Stomach (tissue), 9 donors: Measurements from ENCODE around the gene VPS18. TPM values are rescaled to one million over a fixed set of nuclear protein-coding genes. Genes with fewer than 3 reads are reported as not detected.
A peak's percentile ranks its signal among the peaks of the same experiment; 100 is the strongest.

Experiments
- DNase-seq, 2 donors: peaks; one replicate each; pipeline versions ENCODE4 v3.0.0 to v3.0.0-alpha.2; 2013 to 2019
- H3K27ac ChIP-seq, 5 donors: fragments of 200-600 bp in 4 of 5; sonication (generic) in 4 of 5; one replicate each; pipeline ENCODE4 v1.5.1; 2013 to 2019; ENCODE audit warnings: mild to moderate bottlenecking in 1 of 5, moderate library complexity in 1 of 5
- H3K27me3 ChIP-seq, 3 donors: fragments of 200-600 bp; sonication (generic); one replicate each; pipeline ENCODE4 v1.5.1; 2017 to 2019; ENCODE audit warnings: mixed run types in 1 of 3
- H3K36me3 ChIP-seq, 4 donors: fragments of 200-600 bp; sonication (generic); 1 replicate in 3 of 4; 2 replicates in 1 of 4; pipeline ENCODE4 v1.5.1; 2016 to 2019
- H3K4me1 ChIP-seq, 4 donors: fragments of 200-600 bp; sonication (generic); one replicate each; pipeline ENCODE4 v1.5.1; 2016 to 2019
- H3K4me3 ChIP-seq, 4 donors: fragments of 200-600 bp; sonication (generic) in 3 of 4; one replicate each; pipeline ENCODE4 v1.5.1; 2016 to 2019; ENCODE audit warnings: mild to moderate bottlenecking in 1 of 4
- H3K9me3 ChIP-seq, 4 donors: fragments of 200-600 bp; sonication (generic); one replicate each; pipeline ENCODE4 v1.5.1; 2016 to 2019
- CTCF ChIP-seq, 7 experiments: fragments of 450-650 bp in 4 of 7; fragments of 200-600 bp in 3 of 7; sonication (generic) in 3 of 7; IDR thresholded peaks; one replicate each; pipeline ENCODE4 v1.5.1; 2016 to 2019; ENCODE audit warnings: antibody characterized with exemption in 7 of 7, control low read depth in 2 of 7, mild to moderate bottlenecking in 1 of 7
- EP300 ChIP-seq: sonication (generic); formaldehyde crosslinking; IDR thresholded peaks from one replicate; pipeline ENCODE4 v1.6.1; 2017; ENCODE audit warnings: antibody characterized with exemption
- POLR2A ChIP-seq, 4 donors: fragments of 450-650 bp; IDR thresholded peaks; one replicate each; pipeline ENCODE4 v1.6.1; 2016; ENCODE audit warnings: antibody characterized with exemption in 4 of 4, control low read depth in 2 of 4, mild to moderate bottlenecking in 1 of 4, moderate library complexity in 1 of 4
- POLR2AphosphoS5 ChIP-seq, 3 donors: sonication (generic); formaldehyde crosslinking; IDR thresholded peaks; one replicate each; pipeline ENCODE4 v1.6.1; 2016; ENCODE audit warnings: antibody characterized with exemption in 3 of 3
- WGBS, 5 donors: extraction: QIAGEN DNeasy Blood & Tissue Kit in 3 of 5; methylation state at CpG; one replicate each; pipeline versions ENCODE4 v1.1.5 to v1.1.7; 2013 to 2018; 5-methylcytosine and 5-hydroxymethylcytosine counted together
- intact Hi-C: fragments of 100-400 bp; cut with DNase I; formaldehyde crosslinking; loops from one replicate; pipeline ENCODE4 v1.15.1; 2023; ENCODE audit warnings: low total_unique reads
- polyA plus RNA-seq, 3 donors: library from polyadenylated mRNA; stranded (reverse); fragments of 200-250 nt; gene quantifications; one replicate each; pipeline ENCODE4 v1.2.3, GENCODE V29; 2013
- total RNA-seq, 5 donors: library from RNA; depleted of rRNA; stranded (reverse); fragments of >200 nt; gene quantifications; one replicate each; pipeline versions ENCODE4 v1.1.0 to v1.2.3, GENCODE V29; 2014 to 2016
- donor health status: healthy with polysubstance abuse.
- donor health status: Bipolar disorder and iron deficiency.
- donor health status: healthy.

The VPS18 gene
- total and polyA plus RNA-seq, 8 donors, result 1.8 to 24.2 (median 13.1) TPM

- intact Hi-C loops, result no loop called here
- Histone ChIP-seq H3K27me3 (peaks cover 0 to 12% (median 3%) of the 10 kb centered on the region in 3 donors), H3K27ac (peak overlapping the region in 1 of 5 donors; percentile 3), H3K4me3 (peak overlapping the region in 1 of 4 donors; percentile 19), H3K4me1 (peaks cover 13 to 40% (median 25%) of the 10 kb centered on the region in 4 donors), H3K9me3 (no peaks in the 10 kb centered on the region), H3K36me3 (peaks cover 0 to 18% (median 0%) of the 10 kb centered on the region in 4 donors)
- TF ChIP-seq POLR2AphosphoS5 (IDR thresholded peaks at IDR 0.05) (no peak), EP300 (no peak), POLR2A (IDR thresholded peaks at IDR 0.05) (no peak), CTCF (IDR thresholded peaks at IDR 0.05) (no peak)
- 72 to 90% (median 76%) methylated on average over 14 to 15 of the region's 15 CpGs for WGBS, 5 donors
- DNase-seq, result no peak
These were observed 42.7 kb downstream of the VPS18 start for GRCh38 chr15:40936709-40937666.

- Histone ChIP-seq H3K27me3 (peaks cover 0 to 2% (median 0%) of the 10 kb centered on the region in 3 donors), H3K27ac (peak overlapping the region in 1 of 5 donors; percentile 3), H3K4me1 (peaks cover 22 to 40% (median 29%) of the 10 kb centered on the region in 4 donors), H3K9me3 (no peaks in the 10 kb centered on the region), H3K36me3 (peaks cover 0 to 18% (median 0%) of the 10 kb centered on the region in 4 donors), H3K4me3 (peak overlapping the region in 1 of 4 donors; percentile 19)
- TF ChIP-seq CTCF (IDR thresholded peaks at IDR 0.05) (peak in 3 of 7 experiments; percentile 11 to 22 (median 22)), EP300 (no peak)
- intact Hi-C loops, result no loop called here
- DNase-seq, result no peak
- WGBS, 5 donors, result 64 to 76% (median 72%) methylated on average over 16 to 19 of the region's 19 CpGs
These were observed 43.7 kb downstream of the VPS18 start for GRCh38 chr15:40937762-40938535.

- Histone ChIP-seq H3K36me3 (peaks cover 0 to 18% (median 0%) of the 10 kb centered on the region in 4 donors), H3K27me3 (no peaks in the 10 kb centered on the region), H3K4me3 (no peak overlapping the region), H3K27ac (no peak overlapping the region), H3K4me1 (peaks cover 22 to 43% (median 30%) of the 10 kb centered on the region in 4 donors), H3K9me3 (no peaks in the 10 kb centered on the region)
- WGBS, 5 donors, result 89 to 92% (median 92%) methylated on average over 6 of the region's 6 CpGs
- intact Hi-C loops, result no loop called here
- no peak for DNase-seq
- TF ChIP-seq EP300 (no peak), CTCF (IDR thresholded peaks at IDR 0.05) (no peak), POLR2AphosphoS5 (IDR thresholded peaks at IDR 0.05) (no peak), POLR2A (IDR thresholded peaks at IDR 0.05) (no peak)
These were observed 44.3 kb downstream of the VPS18 start for GRCh38 chr15:40938536-40938870.

DNA sequence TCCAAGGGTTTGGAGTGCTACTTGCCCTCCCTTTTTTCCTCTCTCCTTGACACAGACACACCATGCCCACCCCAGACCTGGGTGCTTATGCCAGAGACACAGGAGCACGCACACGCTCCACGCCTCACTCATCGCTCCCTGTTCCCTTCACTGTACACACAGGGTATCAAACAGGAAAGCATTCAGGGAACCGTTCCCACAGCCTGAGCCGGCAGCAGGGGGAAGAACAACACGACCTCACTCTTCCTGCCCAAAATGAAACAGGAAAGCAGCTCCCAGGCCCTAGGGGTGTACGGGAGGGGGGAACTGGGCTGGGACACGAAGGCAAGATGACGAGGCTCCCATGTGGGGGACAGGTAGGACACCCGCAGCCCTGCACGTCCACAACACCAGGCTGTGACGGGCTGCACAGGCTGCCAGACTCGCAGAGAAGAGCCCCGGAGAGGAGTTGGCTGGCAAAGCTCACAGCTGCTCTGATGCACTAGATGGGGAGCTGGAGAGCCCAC is 46.1 kb downstream of the VPS18 start:
- Histone ChIP-seq H3K27me3 (no peaks in the 10 kb centered on the region), H3K36me3 (peaks cover 0 to 10% (median 0%) of the 10 kb centered on the region in 4 donors), H3K4me1 (peaks cover 22 to 46% (median 35%) of the 10 kb centered on the region in 4 donors), H3K4me3 (no peak overlapping the region), H3K9me3 (no peaks in the 10 kb centered on the region), H3K27ac (peak overlapping the region; percentile 23 to 90 (median 88))
- DNase-seq, result peak in 1 of 2 donors; percentile 46
- TF ChIP-seq POLR2A (IDR thresholded peaks at IDR 0.05), result no peak
- no peak for TF ChIP-seq CTCF (IDR thresholded peaks at IDR 0.05)
- TF ChIP-seq POLR2AphosphoS5 (IDR thresholded peaks at IDR 0.05), result no peak
- TF ChIP-seq EP300, result no peak
- intact Hi-C loops, result no loop called here
- WGBS, 5 donors, result 47 to 64% (median 58%) methylated on average over 10 to 15 of the region's 15 CpGs
